Activated T-cell treated with anti-CD3 and anti-CD28 coated beads, Interleukin-2, amount 50 U/mL, for 1 hour (primary cell): ENCODE data around the gene KRTAP4-3.
"Not testable (repeated sequence)": the region's sequence is repeated elsewhere in the genome, so short reads cannot be mapped to it uniquely, and the experiment has no call there.

ENCODE experiments used
- DNase-seq: peaks from one replicate; pipeline ENCODE4 v3.0.0-alpha.2; 2020

Gene KRTAP4-3

GRCh38 chr17:41150026-41150425, 18.0 kb downstream of the KRTAP4-3 start:
- no peak for DNase-seq

- no peak for DNase-seq
Measured at GRCh38 chr17:41149652-41149985, 18.4 kb downstream of the KRTAP4-3 start, which contains the start of gene KRTAP4-5. KRTAP4-5 (minus strand) TSS chr17:41149825; CDS start chr17:41149767, 58 bp downstream.

DNA sequence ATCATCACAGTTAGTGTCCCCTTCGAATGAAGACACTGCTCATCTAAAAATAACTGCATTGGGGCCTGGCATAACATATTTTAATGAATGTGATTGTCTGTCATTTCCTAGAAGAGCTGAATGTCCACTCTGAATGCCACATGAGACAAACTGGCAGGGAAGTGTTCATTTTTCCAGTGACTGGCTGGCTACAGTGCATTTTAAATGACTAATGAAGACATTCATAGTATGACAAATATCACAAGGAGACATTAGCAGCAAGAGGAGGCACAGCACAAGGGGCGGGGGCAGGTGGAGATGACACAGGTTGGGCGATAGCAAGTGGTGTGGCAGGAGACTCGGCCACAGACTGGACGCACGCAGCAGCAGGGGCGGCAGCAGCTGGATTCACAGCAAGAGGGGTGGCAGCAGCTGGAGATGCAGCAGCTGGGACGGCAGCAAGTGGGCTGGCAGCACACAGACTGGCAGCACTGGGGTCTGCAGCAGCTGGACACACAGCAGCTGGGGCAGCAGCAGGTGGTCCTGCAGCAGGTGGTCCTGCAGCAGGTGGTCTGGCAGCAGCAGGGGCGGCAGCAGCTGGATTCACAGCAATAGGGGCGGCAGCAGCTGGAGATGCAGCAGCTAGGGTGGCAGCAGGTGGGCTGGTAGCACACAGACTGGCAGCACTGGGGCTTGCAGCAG, 18.9 kb downstream of the KRTAP4-3 start:
- DNase-seq: not testable (repeated sequence)

DNA sequence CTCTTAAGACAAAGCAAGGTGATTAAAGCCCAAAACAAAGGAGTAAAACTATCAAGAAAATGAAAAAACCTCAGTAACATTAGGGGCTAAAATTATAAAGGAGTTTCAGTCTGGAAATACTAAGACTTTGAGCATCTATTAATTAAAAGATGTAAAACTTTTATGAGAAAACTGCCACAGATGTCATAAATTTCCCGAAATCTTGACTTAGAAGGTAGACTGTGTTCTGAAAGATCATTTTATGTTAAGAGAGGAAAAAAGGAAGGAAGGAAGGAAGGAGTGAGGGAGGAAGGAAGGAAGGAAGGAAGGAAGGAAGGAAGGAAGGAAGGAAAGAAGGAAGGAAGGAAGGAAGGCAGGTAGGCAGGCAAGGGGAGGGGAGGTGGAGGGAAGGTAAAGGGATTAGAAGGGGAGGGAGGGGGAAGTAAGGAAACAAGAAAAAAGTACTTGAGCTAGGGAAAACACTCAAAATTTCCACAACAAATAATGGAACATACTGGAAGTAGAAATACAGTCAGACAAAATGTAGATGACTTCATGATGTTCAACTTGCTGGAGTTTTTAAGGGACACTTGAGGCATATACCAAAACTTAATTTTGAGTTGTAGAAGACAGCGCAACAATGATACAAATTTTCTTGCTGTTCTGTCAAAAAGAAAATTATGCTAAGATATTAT, 20.4 kb downstream of the KRTAP4-3 start:
- no peak for DNase-seq

- DNase-seq: no peak
Measured at GRCh38 chr17:41145261-41145660, 22.8 kb downstream of the KRTAP4-3 start.

DNA sequence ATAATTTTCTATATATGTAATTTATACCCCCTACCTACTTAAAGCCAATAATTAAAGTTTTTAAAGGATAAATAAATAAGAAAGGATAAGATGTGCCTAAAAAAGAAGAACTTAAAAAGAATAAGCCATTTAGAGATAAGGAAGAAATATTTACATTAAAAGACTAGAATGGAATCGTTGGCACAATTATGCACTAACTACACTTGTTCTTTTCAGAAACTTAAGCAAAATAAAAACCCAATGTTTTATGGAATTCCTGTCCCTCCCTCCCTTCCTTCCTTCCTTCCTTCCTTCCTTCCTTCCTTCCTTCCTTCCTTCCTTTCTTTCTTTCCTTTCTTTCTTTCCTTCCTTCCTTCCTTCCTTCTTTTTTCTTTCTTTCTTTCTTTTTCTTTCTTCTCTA, 23.2 kb downstream of the KRTAP4-3 start:
- DNase-seq: no peak

GRCh38 chr17:41141361-41141760, 26.7 kb downstream of the KRTAP4-3 start:
- no peak for DNase-seq

GRCh38 chr17:41140360-41141131, 27.5 kb downstream of the KRTAP4-3 start, which contains the start of gene KRTAP4-6:
KRTAP4-6 (minus strand) TSS chr17:41140544; CDS start chr17:41140487, 57 bp downstream.
- DNase-seq: no peak

DNA sequence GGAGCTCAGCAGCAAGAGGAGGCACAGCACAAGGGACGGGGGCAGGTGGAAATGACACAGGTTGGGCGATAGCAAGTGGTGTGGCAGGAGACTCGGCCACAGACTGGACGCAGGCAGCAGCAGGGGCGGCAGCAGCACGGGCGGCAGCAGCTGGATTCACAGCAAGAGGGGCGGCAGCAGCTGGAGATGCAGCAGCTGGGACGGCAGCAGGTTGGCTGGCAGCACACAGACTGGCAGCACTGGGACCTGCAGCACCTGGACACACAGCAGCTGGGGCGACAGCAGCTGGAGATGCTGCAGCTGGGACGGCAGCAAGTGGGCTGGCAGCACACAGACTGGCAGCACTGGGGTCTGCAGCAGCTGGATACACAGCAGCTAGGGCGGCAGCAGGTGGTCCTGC, 28.2 kb downstream of the KRTAP4-3 start:
- not testable (repeated sequence) for DNase-seq

GRCh38 chr17:41133880-41134735, 33.9 kb downstream of the KRTAP4-3 start:
- no peak for DNase-seq

- DNase-seq: no peak
Measured at GRCh38 chr17:41131979-41132378, 36.0 kb downstream of the KRTAP4-3 start.

DNA sequence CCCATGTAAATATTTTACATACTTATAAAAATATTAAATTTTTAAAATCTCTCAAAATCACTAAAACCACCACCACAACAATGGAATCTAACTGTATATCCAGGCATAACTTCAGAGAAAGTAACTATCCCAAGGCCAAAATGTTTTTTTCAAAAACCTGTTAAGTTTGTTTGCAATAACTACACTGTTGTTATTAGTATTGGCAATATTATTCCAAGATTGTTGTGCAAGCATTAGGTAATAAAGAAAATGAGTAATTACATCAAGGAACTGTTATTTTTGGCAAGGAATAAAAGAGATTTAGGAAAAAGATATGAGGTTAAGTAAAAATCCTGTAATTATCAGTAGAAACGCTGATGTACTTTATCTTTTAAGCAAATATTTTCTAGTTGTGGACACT, 40.6 kb downstream of the KRTAP4-3 start:
- DNase-seq: no peak

DNA sequence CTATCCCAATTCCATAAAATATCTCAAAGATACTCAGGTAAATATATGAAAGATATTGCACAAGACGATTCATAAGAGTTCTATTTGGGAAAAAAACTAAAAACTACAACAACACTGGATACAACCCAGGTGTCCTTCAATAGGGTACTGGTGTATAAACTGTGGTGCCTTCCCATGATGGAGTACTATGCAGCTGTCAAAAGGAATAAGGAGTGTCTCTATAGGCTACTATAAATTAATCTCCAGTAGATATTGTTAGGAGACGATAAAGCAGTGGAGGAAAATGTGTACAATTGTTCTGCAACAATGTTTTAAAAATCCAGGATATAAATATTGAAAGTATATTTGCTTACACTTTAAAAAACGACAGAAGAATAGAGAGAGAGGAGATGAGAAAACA, 41.6 kb downstream of the KRTAP4-3 start:
- no peak for DNase-seq

DNA sequence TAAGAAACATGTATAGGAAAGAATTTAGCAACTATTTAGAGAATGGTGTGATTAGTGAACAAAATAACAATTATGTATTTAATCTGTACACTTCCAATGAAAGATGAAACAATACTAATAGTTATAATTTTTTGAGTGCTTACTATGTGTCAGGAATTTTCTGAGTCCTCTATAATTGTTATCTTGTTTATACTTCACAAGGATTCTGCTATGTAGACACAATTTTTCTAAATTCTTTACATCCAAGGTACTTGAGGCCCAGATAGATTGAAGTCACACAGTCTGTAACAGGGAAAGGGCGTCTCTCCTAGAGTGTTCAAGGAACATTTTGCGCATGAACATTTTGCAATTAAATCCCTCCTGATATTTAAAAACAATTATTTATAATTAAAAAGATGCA, 43.0 kb downstream of the KRTAP4-3 start:
- DNase-seq: no peak

DNA sequence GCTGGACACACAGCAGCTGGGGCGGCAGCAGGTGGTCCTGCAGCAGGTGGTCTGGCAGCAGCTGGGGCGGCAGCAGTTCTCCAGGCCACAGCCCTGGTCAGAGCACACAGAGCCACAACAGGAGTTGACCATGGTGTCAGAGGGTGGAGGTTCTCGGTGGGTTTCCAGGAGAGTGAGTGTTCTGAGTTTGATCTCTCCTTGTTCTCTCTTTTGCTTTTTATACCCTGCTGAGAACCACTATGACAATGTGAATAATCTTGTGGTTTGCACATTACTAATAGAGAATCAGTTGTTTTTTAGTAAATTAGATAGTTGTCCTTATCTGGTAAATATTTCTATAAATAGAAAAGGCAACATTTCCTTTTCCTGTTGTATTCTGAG, 44.0 kb downstream of the KRTAP4-3 start, which contains the start of gene KRTAP4-12:
Gene KRTAP4-12, minus strand, starts transcription at position 192 of the 381 bp plus-strand sequence. Its CDS starts 60 bp downstream, at position 132.
- not testable (repeated sequence) for DNase-seq

- DNase-seq: not testable (repeated sequence)
Measured at GRCh38 chr17:41123292-41123990, 44.6 kb downstream of the KRTAP4-3 start.

DNA sequence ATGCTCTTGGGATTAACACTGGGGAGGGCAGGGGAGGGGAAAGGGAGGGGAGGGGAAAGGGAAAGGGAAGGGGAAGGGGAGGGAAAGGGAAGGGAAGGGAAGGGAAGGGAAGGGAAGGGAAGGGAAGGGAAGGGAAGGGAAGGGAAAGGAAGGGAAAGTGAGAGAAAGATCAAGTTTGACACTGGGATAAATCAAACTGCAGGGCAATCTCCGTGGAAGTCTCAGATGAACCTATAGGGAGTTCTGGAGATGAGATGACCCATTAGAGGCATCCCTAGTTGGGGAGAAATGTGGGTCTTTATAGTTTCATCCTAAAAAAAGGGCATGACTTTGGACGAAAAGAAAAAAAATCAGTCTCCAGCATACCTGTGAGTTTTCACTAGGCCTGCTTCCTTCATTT, 46.3 kb downstream of the KRTAP4-3 start:
- no peak for DNase-seq

- DNase-seq: not testable (repeated sequence)
Measured at GRCh38 chr17:41119696-41120690, 48.0 kb downstream of the KRTAP4-3 start.

- DNase-seq: no peak
Measured at GRCh38 chr17:41118721-41119120, 49.3 kb downstream of the KRTAP4-3 start.

DNA sequence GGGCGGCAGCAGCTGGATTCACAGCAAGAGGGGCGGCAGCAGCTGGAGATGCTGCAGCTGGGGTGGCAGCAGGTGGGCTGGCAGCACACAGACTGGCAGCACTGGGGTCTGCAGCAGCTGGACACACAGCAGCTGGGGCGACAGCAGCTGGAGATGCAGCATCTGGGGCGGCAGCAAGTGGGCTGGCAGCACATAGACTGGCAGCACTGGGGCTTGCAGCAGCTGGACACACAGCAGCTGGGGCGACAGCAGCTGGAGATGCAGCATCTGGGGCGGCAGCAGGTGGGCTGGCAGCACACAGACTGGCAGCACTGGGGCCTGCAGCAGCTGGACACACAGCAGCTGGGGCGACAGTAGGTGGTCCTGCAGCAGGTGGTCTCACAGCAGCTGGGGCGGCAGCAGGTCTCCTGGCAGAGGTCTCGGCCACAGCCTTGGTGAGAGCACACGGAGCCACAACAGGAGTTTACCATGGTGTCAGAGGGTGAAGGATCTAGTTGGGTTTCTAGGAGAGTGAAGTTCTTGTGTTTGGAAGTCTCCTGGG, 50.1 kb downstream of the KRTAP4-3 start, which contains the start of gene KRTAP4-11:
Gene KRTAP4-11, minus strand, starts transcription at position 528 of the 541 bp plus-strand sequence. Its CDS starts 58 bp downstream, at position 470.
- DNase-seq: not testable (repeated sequence)
